Activated CD4-positive, alpha-beta T cell treated with anti-CD3 and anti-CD28 coated beads for 36 hours (primary cell): ENCODE results near the gene SORCS3. TPM values are rescaled to one million over a fixed set of nuclear protein-coding genes. Genes with fewer than 3 reads are reported as not detected.
A peak's percentile ranks its signal among the peaks of the same experiment; 100 is the strongest.

Source experiments
- ATAC-seq: fragments of 200-7000 bp; cut with Tn5 transposase; one replicate; pipeline ENCODE4 v1.10.0; 2021; ENCODE audit warnings: mild to moderate bottlenecking, moderate library complexity
- CTCF ChIA-PET: fragments of 350-600 bp; sonication (Branson Sonifier 250); formaldehyde crosslinking; loops from one replicate; lab custom pipeline; 2021; ENCODE audit warnings: antibody characterized with exemption; lab: Charles Lee
- POLR2A ChIA-PET: fragments of 350-600 bp; sonication (Branson Sonifier 250); formaldehyde crosslinking; loops from one replicate; lab custom pipeline; 2021; ENCODE audit warnings: antibody characterized with exemption, inconsistent platforms; lab: Charles Lee
- DNase-seq: peaks from one replicate; pipeline ENCODE4 v3.0.0-alpha.2; 2020
- H3K27ac Mint-ChIP-seq: one replicate; pipeline ENCODE4 v1.8.0; 2021; ENCODE audit warnings: mixed read lengths
- H3K27me3 Mint-ChIP-seq: one replicate; pipeline ENCODE4 v1.8.0; 2021; ENCODE audit warnings: mixed read lengths
- H3K36me3 Mint-ChIP-seq: one replicate; pipeline ENCODE4 v1.8.0; 2021; ENCODE audit warnings: low read depth, mixed read lengths
- H3K4me1 Mint-ChIP-seq: one replicate; pipeline ENCODE4 v1.8.0; 2021; ENCODE audit warnings: mixed read lengths
- H3K4me3 Mint-ChIP-seq: one replicate; pipeline ENCODE4 v1.8.0; 2021; ENCODE audit warnings: mild to moderate bottlenecking, moderate library complexity, mixed read lengths
- H3K9me3 Mint-ChIP-seq: one replicate; pipeline ENCODE4 v1.8.0; 2021; ENCODE audit warnings: low read depth, mixed read lengths
- intact Hi-C, 2 experiments: fragments of 100-400 bp; cut with DNase I in 1 of 2; cut with micrococcal nuclease in 1 of 2; formaldehyde crosslinking; loops; one replicate each; pipeline versions ENCODE4 v1.14.2 to v1.15.1; 2022 to 2024; cut with DNase I, micrococcal nuclease
- total RNA-seq, 2 experiments: library from RNA; stranded (reverse); gene quantifications; one replicate each; pipeline ENCODE4 v1.2.3, GENCODE V29; 2021

Gene SORCS3
- total RNA-seq, 2 experiments from 2014 or later = not detected

GRCh38 chr10:104980368-104980767 is 339.3 kb downstream of the SORCS3 start:
- DNase-seq (no peak), ATAC-seq (peak; percentile 30)
- POLR2A ChIA-PET = no interaction called here

GRCh38 chr10:104981995-104982394 is 340.9 kb downstream of the SORCS3 start:
- Mint-ChIP-seq H3K4me1 (peaks cover 23% of the 10 kb centered on the region), H3K36me3 (peaks cover 4% of the 10 kb centered on the region), H3K9me3 (no peaks in the 10 kb centered on the region), H3K27me3 (no peaks in the 10 kb centered on the region), H3K4me3 (no peak overlapping the region), H3K27ac (no peak overlapping the region)
- intact Hi-C loops = no loop called here
- CTCF ChIA-PET = no interaction called here
- POLR2A ChIA-PET = no interaction called here
- no peak for ATAC-seq
- no peak for DNase-seq

More at GRCh38 chr10:104980368-104980767, 339.3 kb downstream of the SORCS3 start:
- intact Hi-C loops = no loop called here
- Mint-ChIP-seq H3K9me3 (no peaks in the 10 kb centered on the region), H3K36me3 (no peaks in the 10 kb centered on the region), H3K27me3 (no peaks in the 10 kb centered on the region), H3K27ac (no peak overlapping the region), H3K4me3 (no peak overlapping the region), H3K4me1 (peaks cover 23% of the 10 kb centered on the region)
- CTCF ChIA-PET = no interaction called here

GRCh38 chr10:104988686-104989085 is 347.6 kb downstream of the SORCS3 start:
- no peaks in the 10 kb centered on the region for H3K27me3 Mint-ChIP-seq
- no peak overlapping the region for H3K4me3 Mint-ChIP-seq
- H3K27ac Mint-ChIP-seq = no peak overlapping the region
- intact Hi-C loops = no loop called here
- ATAC-seq = no peak
- POLR2A ChIA-PET = no interaction called here
- peaks cover 4% of the 10 kb centered on the region for H3K36me3 Mint-ChIP-seq
- H3K4me1 Mint-ChIP-seq = peaks cover 2% of the 10 kb centered on the region
- DNase-seq = no peak
- H3K9me3 Mint-ChIP-seq = no peaks in the 10 kb centered on the region
- CTCF ChIA-PET = no interaction called here

GRCh38 chr10:104989880-104990279 is 348.8 kb downstream of the SORCS3 start:
- ChIA-PET POLR2A (no interaction called here), CTCF (no interaction called here)
- H3K9me3 Mint-ChIP-seq = no peaks in the 10 kb centered on the region
- H3K4me3 Mint-ChIP-seq = no peak overlapping the region
- H3K27me3 Mint-ChIP-seq = no peaks in the 10 kb centered on the region
- peaks cover 4% of the 10 kb centered on the region for H3K36me3 Mint-ChIP-seq
- no peak for DNase-seq
- H3K4me1 Mint-ChIP-seq = peaks cover 2% of the 10 kb centered on the region
- no peak for ATAC-seq
- no peak overlapping the region for H3K27ac Mint-ChIP-seq
- intact Hi-C loops = no loop called here

GRCh38 chr10:104993085-104993484 is 352.0 kb downstream of the SORCS3 start:
- no peaks in the 10 kb centered on the region for H3K9me3 Mint-ChIP-seq
- POLR2A ChIA-PET = interaction anchor here (0.6 kb wide), 1 partner anchor 10 kb away, joined by 3 read pairs; no protein-coding TSS in a partner anchor
- intact Hi-C loops = no loop called here

GRCh38 chr10:105001269-105001668 is 360.2 kb downstream of the SORCS3 start:
- no peaks in the 10 kb centered on the region for H3K27me3 Mint-ChIP-seq
- CTCF ChIA-PET = no interaction called here
- H3K4me1 Mint-ChIP-seq = no peaks in the 10 kb centered on the region
- no peaks in the 10 kb centered on the region for H3K9me3 Mint-ChIP-seq
- H3K4me3 Mint-ChIP-seq = no peak overlapping the region
- no peak overlapping the region for H3K27ac Mint-ChIP-seq
- intact Hi-C loops = no loop called here
- POLR2A ChIA-PET = no interaction called here
- no peaks in the 10 kb centered on the region for H3K36me3 Mint-ChIP-seq
- DNase-seq = no peak
- no peak for ATAC-seq

More at GRCh38 chr10:104993085-104993484, 352.0 kb downstream of the SORCS3 start:
- CTCF ChIA-PET = no interaction called here
- no peaks in the 10 kb centered on the region for H3K36me3 Mint-ChIP-seq
- ATAC-seq (no peak), DNase-seq (no peak)
- H3K27me3 Mint-ChIP-seq = no peaks in the 10 kb centered on the region
- H3K27ac Mint-ChIP-seq = no peak overlapping the region
- no peak overlapping the region for H3K4me3 Mint-ChIP-seq
- H3K4me1 Mint-ChIP-seq = peaks cover 2% of the 10 kb centered on the region

GRCh38 chr10:105010411-105011121 is 369.5 kb downstream of the SORCS3 start:
- Mint-ChIP-seq H3K4me3 (no peak overlapping the region), H3K27ac (no peak overlapping the region), H3K9me3 (peaks cover 1% of the 10 kb centered on the region), H3K36me3 (no peaks in the 10 kb centered on the region), H3K27me3 (no peaks in the 10 kb centered on the region), H3K4me1 (no peaks in the 10 kb centered on the region)
- intact Hi-C loops = no loop called here
- DNase-seq (no peak), ATAC-seq (no peak)
- POLR2A ChIA-PET = no interaction called here
- CTCF ChIA-PET = no interaction called here

GRCh38 chr10:105017116-105017515 is 376.0 kb downstream of the SORCS3 start:
- H3K27me3 Mint-ChIP-seq = no peaks in the 10 kb centered on the region
- no peak overlapping the region for H3K27ac Mint-ChIP-seq
- no peaks in the 10 kb centered on the region for H3K36me3 Mint-ChIP-seq
- POLR2A ChIA-PET = no interaction called here
- intact Hi-C loops = no loop called here
- DNase-seq = peak; percentile 36
- H3K4me3 Mint-ChIP-seq = no peak overlapping the region
- CTCF ChIA-PET = no interaction called here
- peaks cover 14% of the 10 kb centered on the region for H3K4me1 Mint-ChIP-seq
- ATAC-seq = peak; percentile 95
- peaks cover 4% of the 10 kb centered on the region for H3K9me3 Mint-ChIP-seq

GRCh38 chr10:105017691-105018090 is 376.6 kb downstream of the SORCS3 start:
- intact Hi-C loops = no loop called here
- H3K4me3 Mint-ChIP-seq = no peak overlapping the region
- ATAC-seq (no peak), DNase-seq (no peak)
- peaks cover 4% of the 10 kb centered on the region for H3K9me3 Mint-ChIP-seq
- H3K27ac Mint-ChIP-seq = no peak overlapping the region
- peaks cover 14% of the 10 kb centered on the region for H3K4me1 Mint-ChIP-seq
- H3K27me3 Mint-ChIP-seq = no peaks in the 10 kb centered on the region
- POLR2A ChIA-PET = no interaction called here
- no peaks in the 10 kb centered on the region for H3K36me3 Mint-ChIP-seq
- CTCF ChIA-PET = no interaction called here

- H3K27me3 Mint-ChIP-seq = peaks cover 4% of the 10 kb centered on the region
- H3K36me3 Mint-ChIP-seq = no peaks in the 10 kb centered on the region
- ATAC-seq (no peak), DNase-seq (no peak)
- ChIA-PET CTCF (no interaction called here), POLR2A (no interaction called here)
- H3K27ac Mint-ChIP-seq = no peak overlapping the region
- H3K9me3 Mint-ChIP-seq = peaks cover 2% of the 10 kb centered on the region
- peaks cover 5% of the 10 kb centered on the region for H3K4me1 Mint-ChIP-seq
- intact Hi-C loops = no loop called here
- no peak overlapping the region for H3K4me3 Mint-ChIP-seq
These were observed 382.4 kb downstream of the SORCS3 start for GRCh38 chr10:105023211-105024111.

GRCh38 chr10:105024184-105024583 is 383.1 kb downstream of the SORCS3 start:
- H3K4me1 Mint-ChIP-seq = peaks cover 5% of the 10 kb centered on the region
- intact Hi-C loops = no loop called here
- ATAC-seq = no peak

More at GRCh38 chr10:105024184-105024583, 383.1 kb downstream of the SORCS3 start:
- H3K9me3 Mint-ChIP-seq = peaks cover 2% of the 10 kb centered on the region
- DNase-seq = no peak
- peaks cover 4% of the 10 kb centered on the region for H3K27me3 Mint-ChIP-seq
- no peak overlapping the region for H3K4me3 Mint-ChIP-seq
- H3K27ac Mint-ChIP-seq = no peak overlapping the region
- CTCF ChIA-PET = no interaction called here
- H3K36me3 Mint-ChIP-seq = no peaks in the 10 kb centered on the region
- POLR2A ChIA-PET = no interaction called here
